Ishikawa (cell line): ENCODE measurements around the gene RELN.

Experiments used
- CEBPB ChIP-seq: IDR thresholded peaks from 2 replicates; pipeline ENCODE4 v1.6.1; 2012
- CREB1 ChIP-seq: IDR thresholded peaks from 2 replicates; pipeline ENCODE4 v1.6.1; 2012; ENCODE audit warnings: low read depth
- EGR1 ChIP-seq: IDR thresholded peaks from 2 replicates; pipeline ENCODE4 v1.6.1; 2012
- EP300 ChIP-seq: IDR thresholded peaks from 2 replicates; pipeline ENCODE4 v1.6.1; 2012; ENCODE audit warnings: borderline replicate concordance
- FOXM1 ChIP-seq: IDR thresholded peaks from 2 replicates; pipeline ENCODE4 v1.6.1; 2012; ENCODE audit warnings: low read depth, borderline replicate concordance
- MAX ChIP-seq: IDR thresholded peaks from 2 replicates; pipeline ENCODE4 v1.6.1; 2012
- NFIC ChIP-seq: IDR thresholded peaks from 2 replicates; pipeline ENCODE4 v1.6.1; 2012
- RAD21 ChIP-seq: IDR thresholded peaks from 2 replicates; pipeline ENCODE4 v1.6.1; 2012; ENCODE audit warnings: low read depth
- REST ChIP-seq: IDR thresholded peaks from 2 replicates; pipeline ENCODE4 v1.6.1; 2012; ENCODE audit warnings: low read depth, mild to moderate bottlenecking
- TAF1 ChIP-seq: IDR thresholded peaks from 2 replicates; pipeline ENCODE4 v1.6.1; 2012; ENCODE audit warnings: low read depth, mild to moderate bottlenecking
- TCF12 ChIP-seq: IDR thresholded peaks from 2 replicates; pipeline ENCODE4 v1.6.1; 2012; ENCODE audit warnings: low read depth
- TEAD4 ChIP-seq: IDR thresholded peaks from 2 replicates; pipeline ENCODE4 v1.6.1; 2012
- USF1 ChIP-seq: IDR thresholded peaks from 2 replicates; pipeline ENCODE4 v1.6.1; 2012
- YY1 ChIP-seq: IDR thresholded peaks from 2 replicates; pipeline ENCODE4 v1.6.1; 2012; ENCODE audit warnings: low read depth
- ZBTB7A ChIP-seq: IDR thresholded peaks from 2 replicates; pipeline ENCODE4 v1.6.1; 2012; ENCODE audit warnings: low read depth

Gene RELN

GRCh38 chr7:103981003-103981423, 8.4 kb downstream of the RELN start:
- TF ChIP-seq CREB1, result no peak
- no peak for TF ChIP-seq REST
- TF ChIP-seq TEAD4, result no peak
- TF ChIP-seq MAX, result no peak
- TF ChIP-seq YY1, result no peak
- no peak for TF ChIP-seq ZBTB7A
- no peak for TF ChIP-seq EP300
- TF ChIP-seq EGR1, result no peak
- TF ChIP-seq USF1, result no peak
- no peak for TF ChIP-seq TAF1
- TF ChIP-seq FOXM1, result no peak
- no peak for TF ChIP-seq RAD21
- no peak for TF ChIP-seq NFIC
- TF ChIP-seq CEBPB, result no peak
- no peak for TF ChIP-seq TCF12

GRCh38 chr7:103972779-103973434, 16.6 kb downstream of the RELN start:
- TF ChIP-seq CREB1, result no peak
- no peak for TF ChIP-seq YY1
- no peak for TF ChIP-seq REST
- TF ChIP-seq RAD21, result no peak
- TF ChIP-seq TEAD4, result no peak
- no peak for TF ChIP-seq EGR1
- no peak for TF ChIP-seq ZBTB7A
- no peak for TF ChIP-seq FOXM1
- no peak for TF ChIP-seq TAF1

GRCh38 chr7:103967401-103967800, 22.1 kb downstream of the RELN start:
- TF ChIP-seq EP300 (no peak), YY1 (no peak), ZBTB7A (no peak), RAD21 (no peak), MAX (no peak), EGR1 (no peak)

- TF ChIP-seq FOXM1, result no peak
- TF ChIP-seq EGR1, result no peak
- no peak for TF ChIP-seq CEBPB
- TF ChIP-seq ZBTB7A, result no peak
- no peak for TF ChIP-seq MAX
- TF ChIP-seq REST, result no peak
- no peak for TF ChIP-seq TEAD4
- TF ChIP-seq NFIC, result no peak
- no peak for TF ChIP-seq YY1
These were observed 22.7 kb downstream of the RELN start for GRCh38 chr7:103966593-103967277.

- no peak for TF ChIP-seq TEAD4
- no peak for TF ChIP-seq MAX
These were observed 25.2 kb downstream of the RELN start for GRCh38 chr7:103964269-103964668.
